Measurements from ENCODE around the gene SCNN1A.

SCNN1A gene

GRCh38 chr12:6315704-6316597, 59.4 kb downstream of the SCNN1A start:
- DNase-seq, result no peak

- no peak for DNase-seq
Measured at GRCh38 chr12:6315184-6315583, 60.2 kb downstream of the SCNN1A start.

GRCh38 chr12:6314776-6315175, 60.6 kb downstream of the SCNN1A start:
- DNase-seq, result no peak

- no peak for DNase-seq
Measured at GRCh38 chr12:6313326-6313940, 61.9 kb downstream of the SCNN1A start.

GRCh38 chr12:6312529-6313325, 62.6 kb downstream of the SCNN1A start:
- DNase-seq, result no peak

- DNase-seq, result no peak
Measured at GRCh38 chr12:6311822-6312528, 63.4 kb downstream of the SCNN1A start.

GRCh38 chr12:6310771-6311610, 64.4 kb downstream of the SCNN1A start:
- DNase-seq, result no peak

GRCh38 chr12:6307529-6307928, 67.8 kb downstream of the SCNN1A start:
- DNase-seq, result no peak

- DNase-seq, result no peak
Measured at GRCh38 chr12:6306599-6307220, 68.7 kb downstream of the SCNN1A start.

- no peak for DNase-seq
Measured at GRCh38 chr12:6306151-6306550, 69.2 kb downstream of the SCNN1A start.

GRCh38 chr12:6303071-6303470, 72.3 kb downstream of the SCNN1A start:
- no peak for DNase-seq

- no peak for DNase-seq
Measured at GRCh38 chr12:6302621-6303020, 72.7 kb downstream of the SCNN1A start.

- no peak for DNase-seq
Measured at GRCh38 chr12:6301721-6302120, 73.6 kb downstream of the SCNN1A start.

- DNase-seq, result no peak
Measured at GRCh38 chr12:6297170-6297569, 78.2 kb downstream of the SCNN1A start.
